Measurements from ENCODE around the gene RBBP8NL.

The RBBP8NL gene

GRCh38 chr20:62412194-62413024, 14.9 kb downstream of the RBBP8NL start:
- Mint-ChIP-seq H3K36me3 (no peaks in the 10 kb centered on the region), H3K4me3 (no peak overlapping the region), H3K4me1 (peaks cover 15% of the 10 kb centered on the region), H3K27ac (no peak overlapping the region), H3K9me3 (no peaks in the 10 kb centered on the region), H3K27me3 (peaks cover 32% of the 10 kb centered on the region)
- CTCF ChIA-PET = interaction anchor here (1.0 to 1.1 kb wide), 2 partner anchors 204 to 380 kb away, joined by 3 read pairs; no protein-coding TSS in a partner anchor
- no peak for DNase-seq

DNA sequence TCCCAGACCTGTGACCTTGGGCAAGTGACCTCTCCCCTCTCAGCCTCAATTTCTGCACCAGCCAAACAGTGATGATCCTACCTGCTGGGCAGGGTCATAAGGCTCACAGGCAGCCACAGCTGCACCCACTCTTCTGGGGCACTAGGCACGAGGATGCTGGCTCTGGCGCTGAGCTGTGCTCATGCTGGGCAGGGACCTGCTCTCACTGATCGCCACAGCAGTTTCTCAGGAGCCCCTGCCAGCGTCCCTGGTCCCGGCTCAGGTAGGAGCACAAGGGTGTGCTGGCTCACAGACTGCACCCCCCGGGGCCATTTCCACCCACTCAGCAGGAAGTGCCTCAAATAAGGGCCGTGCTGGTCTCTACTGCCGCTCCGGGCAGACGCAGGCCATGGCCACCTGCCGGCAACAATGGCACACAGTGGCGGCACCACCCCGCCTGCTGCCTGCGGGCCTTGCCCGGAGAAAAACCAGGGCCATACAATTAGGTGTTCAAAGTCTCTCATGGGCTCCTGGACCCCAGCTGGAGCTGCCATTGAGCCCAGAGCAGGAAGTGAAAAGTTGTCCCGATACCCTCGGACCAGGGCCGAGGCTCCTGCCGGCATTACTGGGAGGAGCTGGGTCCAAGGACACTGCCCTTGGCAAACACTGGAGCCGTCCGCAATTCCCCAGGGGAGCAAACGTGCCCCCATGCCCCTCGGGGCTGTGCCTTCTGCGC, 15.7 kb downstream of the RBBP8NL start:
- Mint-ChIP-seq H3K4me1 (peaks cover 15% of the 10 kb centered on the region), H3K36me3 (no peaks in the 10 kb centered on the region), H3K4me3 (no peak overlapping the region), H3K9me3 (no peaks in the 10 kb centered on the region), H3K27me3 (peaks cover 32% of the 10 kb centered on the region), H3K27ac (no peak overlapping the region)
- DNase-seq = no peak
- CTCF ChIA-PET = interaction anchor here (1.0 to 2.8 kb wide), 2 partner anchors 22 to 205 kb away, joined by 3 to 8 read pairs; no protein-coding TSS in a partner anchor

- peaks cover 20% of the 10 kb centered on the region for H3K4me1 Mint-ChIP-seq
- no peak overlapping the region for H3K4me3 Mint-ChIP-seq
- no peak for DNase-seq
- CTCF ChIA-PET = interaction anchor here (1.0 to 2.8 kb wide), 9 partner anchors 8 to 401 kb away, joined by 3 to 12 read pairs (median 5); no protein-coding TSS in a partner anchor
- H3K36me3 Mint-ChIP-seq = no peaks in the 10 kb centered on the region
- H3K27me3 Mint-ChIP-seq = peaks cover 32% of the 10 kb centered on the region
- no peak overlapping the region for H3K27ac Mint-ChIP-seq
- no peaks in the 10 kb centered on the region for H3K9me3 Mint-ChIP-seq
Observed at GRCh38 chr20:62410746-62411478, 16.4 kb downstream of the RBBP8NL start.

- H3K36me3 Mint-ChIP-seq = no peaks in the 10 kb centered on the region
- CTCF ChIA-PET = interaction anchor here (0.8 to 2.8 kb wide), 17 partner anchors 9 to 401 kb away, joined by 3 to 12 read pairs (median 4); no protein-coding TSS in a partner anchor
- peaks cover 32% of the 10 kb centered on the region for H3K27me3 Mint-ChIP-seq
- peak; percentile 62 for DNase-seq
- peak overlapping the region; percentile 67 for H3K27ac Mint-ChIP-seq
- no peak overlapping the region for H3K4me3 Mint-ChIP-seq
- no peaks in the 10 kb centered on the region for H3K9me3 Mint-ChIP-seq
- H3K4me1 Mint-ChIP-seq = peaks cover 27% of the 10 kb centered on the region
Observed at GRCh38 chr20:62409931-62410745, 17.2 kb downstream of the RBBP8NL start.

GRCh38 chr20:62409086-62409853, 18.1 kb downstream of the RBBP8NL start:
- Mint-ChIP-seq H3K27me3 (peaks cover 32% of the 10 kb centered on the region), H3K4me1 (peaks cover 31% of the 10 kb centered on the region), H3K9me3 (no peaks in the 10 kb centered on the region), H3K27ac (no peak overlapping the region), H3K36me3 (no peaks in the 10 kb centered on the region), H3K4me3 (peak overlapping the region; percentile 13)
- no peak for DNase-seq
- CTCF ChIA-PET = interaction anchor here (0.8 to 2.8 kb wide), 15 partner anchors 9 to 402 kb away, joined by 3 to 12 read pairs (median 4); no protein-coding TSS in a partner anchor

DNA sequence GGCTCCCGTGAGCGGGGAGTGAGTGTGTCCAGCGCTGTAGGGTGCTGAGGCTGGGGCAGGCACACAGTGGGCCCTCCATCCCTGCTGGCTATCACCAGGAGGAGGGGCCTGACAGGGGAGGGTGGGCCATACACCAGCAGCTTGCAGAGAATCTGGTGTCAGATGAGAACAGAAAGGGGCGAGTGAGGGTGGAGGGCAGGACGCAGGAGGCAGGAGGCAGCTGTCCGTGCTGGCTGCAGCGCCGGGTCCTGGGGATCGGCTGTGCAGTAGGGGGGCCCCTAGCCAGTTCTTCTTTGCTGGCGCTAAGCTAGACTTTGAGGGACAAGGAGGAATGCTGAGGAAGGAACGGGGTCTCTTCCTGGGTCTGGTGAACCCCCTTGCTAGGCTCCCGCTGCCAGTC, 18.7 kb downstream of the RBBP8NL start:
- H3K27me3 Mint-ChIP-seq = peaks cover 32% of the 10 kb centered on the region
- no peaks in the 10 kb centered on the region for H3K9me3 Mint-ChIP-seq
- no peak for DNase-seq
- CTCF ChIA-PET = interaction anchor here (1.6 to 1.9 kb wide), 3 partner anchors 26 to 400 kb away, joined by 5 to 12 read pairs (median 6); no protein-coding TSS in a partner anchor
- H3K36me3 Mint-ChIP-seq = no peaks in the 10 kb centered on the region
- no peak overlapping the region for H3K4me3 Mint-ChIP-seq
- H3K4me1 Mint-ChIP-seq = peaks cover 35% of the 10 kb centered on the region
- H3K27ac Mint-ChIP-seq = peak overlapping the region; percentile 55

DNA sequence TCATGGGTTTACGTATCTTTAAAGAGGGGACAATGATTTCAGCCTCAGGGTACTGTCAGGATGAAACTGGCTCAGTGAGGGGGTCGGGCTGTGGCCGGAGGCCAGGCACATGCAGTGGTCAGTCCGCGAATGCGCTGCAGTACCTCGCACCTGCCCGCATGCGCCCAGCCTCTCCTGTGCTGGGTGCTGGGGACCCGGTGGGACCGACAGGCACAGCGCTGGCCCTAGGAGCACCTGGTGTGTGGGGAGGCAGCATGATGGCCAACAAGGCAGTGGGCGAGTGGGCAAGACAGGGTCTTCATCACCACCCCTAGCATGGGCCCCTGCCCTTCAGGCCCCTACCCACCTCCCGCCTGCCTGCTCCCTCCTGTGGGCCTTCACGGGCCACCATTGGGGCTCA, 19.3 kb downstream of the RBBP8NL start:
- Mint-ChIP-seq H3K9me3 (no peaks in the 10 kb centered on the region), H3K4me1 (peaks cover 38% of the 10 kb centered on the region), H3K4me3 (peak overlapping the region; percentile 77), H3K27me3 (peaks cover 32% of the 10 kb centered on the region), H3K27ac (peak overlapping the region; percentile 73), H3K36me3 (no peaks in the 10 kb centered on the region)
- no peak for DNase-seq
- CTCF ChIA-PET = no interaction called here

DNA sequence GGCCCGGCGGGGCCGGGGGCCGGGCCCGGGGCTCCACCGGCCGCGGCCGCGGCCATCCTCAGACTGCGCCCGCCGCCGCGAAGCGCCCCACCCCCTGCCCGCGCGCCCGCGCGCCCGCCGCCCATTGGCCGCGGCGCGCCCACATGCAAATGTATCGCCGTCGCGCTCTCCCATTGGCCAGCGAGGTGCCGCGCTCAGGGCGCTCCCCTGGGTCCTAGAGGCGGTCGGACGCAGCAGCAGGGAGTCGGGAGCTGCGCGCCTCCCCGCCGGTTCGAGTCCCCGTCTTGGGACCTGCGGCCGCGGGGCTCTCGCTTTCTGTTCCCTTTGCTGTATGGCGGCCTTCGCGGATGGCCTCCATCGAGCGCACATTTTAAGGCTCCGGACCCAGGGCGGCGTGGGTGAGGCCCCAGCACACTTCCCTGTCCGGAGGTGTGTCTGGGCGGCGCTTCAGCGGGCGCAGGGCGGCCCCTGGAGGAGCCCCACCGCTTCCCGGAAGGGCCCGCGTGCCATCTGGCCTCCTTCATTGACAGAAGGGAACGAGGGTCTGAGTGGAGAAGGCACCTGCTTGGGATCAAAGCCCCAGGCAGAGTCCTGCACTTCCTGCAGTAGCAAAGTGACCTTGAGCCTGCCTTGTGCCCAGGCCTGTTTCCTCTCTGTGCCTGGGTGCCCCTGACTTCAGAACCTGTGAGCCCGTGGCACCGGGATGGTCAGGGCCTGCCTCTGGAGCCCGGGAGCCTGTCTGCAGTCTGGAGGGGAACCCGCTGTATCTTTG, 19.9 kb downstream of the RBBP8NL start, which contains the start of gene CABLES2:
CABLES2 (minus strand) TSS at position 65 of the 772 bp plus-strand sequence; CDS start at position 56, 9 bp downstream.
- H3K27me3 Mint-ChIP-seq = peaks cover 32% of the 10 kb centered on the region
- CTCF ChIA-PET = no interaction called here

DNA sequence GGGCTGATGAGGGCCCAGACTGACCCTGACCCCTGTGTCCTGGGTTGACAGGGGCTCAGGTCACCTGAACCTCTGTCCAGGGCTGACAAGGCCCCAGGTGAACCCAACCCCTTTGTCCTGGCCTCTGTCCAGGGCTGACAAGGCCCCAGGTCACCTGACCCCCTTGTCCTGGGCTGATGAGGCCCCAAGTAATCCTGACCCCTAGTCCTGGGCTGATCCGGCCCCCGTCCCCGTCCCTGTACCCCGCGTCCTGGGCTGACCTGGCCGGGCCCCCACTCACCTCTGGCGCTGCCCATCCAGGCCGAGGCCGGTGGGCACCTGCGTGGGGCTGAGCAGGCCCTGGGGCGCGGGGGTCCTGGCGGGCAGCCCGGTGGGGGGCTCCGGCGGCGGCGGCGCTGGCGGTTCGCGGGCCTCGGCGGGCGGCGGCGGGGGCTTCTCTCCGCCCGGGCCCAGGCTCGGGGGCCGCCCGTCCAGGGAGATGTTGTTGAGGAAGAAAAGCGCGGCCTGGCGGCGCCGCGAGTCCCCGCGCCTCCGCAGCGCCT, 20.6 kb downstream of the RBBP8NL start:
- Mint-ChIP-seq H3K4me1 (peaks cover 38% of the 10 kb centered on the region), H3K4me3 (peak overlapping the region; percentile 77), H3K36me3 (peaks cover 2% of the 10 kb centered on the region), H3K9me3 (no peaks in the 10 kb centered on the region), H3K27me3 (peaks cover 32% of the 10 kb centered on the region), H3K27ac (peak overlapping the region; percentile 58)
- CTCF ChIA-PET = no interaction called here
- DNase-seq = no peak

More for the DNA sequence above, 19.9 kb downstream of the RBBP8NL start, which contains the start of gene CABLES2:
- H3K27ac Mint-ChIP-seq = peak within 1 kb of the TSS; percentile 74
- peaks cover 38% of the 10 kb centered on the region for H3K4me1 Mint-ChIP-seq
- DNase-seq = peak; percentile 94
- H3K36me3 Mint-ChIP-seq = no peaks in the 10 kb centered on the region
- no peaks in the 10 kb centered on the region for H3K9me3 Mint-ChIP-seq
- H3K4me3 Mint-ChIP-seq = peak within 1 kb of the TSS; percentile 77

DNA sequence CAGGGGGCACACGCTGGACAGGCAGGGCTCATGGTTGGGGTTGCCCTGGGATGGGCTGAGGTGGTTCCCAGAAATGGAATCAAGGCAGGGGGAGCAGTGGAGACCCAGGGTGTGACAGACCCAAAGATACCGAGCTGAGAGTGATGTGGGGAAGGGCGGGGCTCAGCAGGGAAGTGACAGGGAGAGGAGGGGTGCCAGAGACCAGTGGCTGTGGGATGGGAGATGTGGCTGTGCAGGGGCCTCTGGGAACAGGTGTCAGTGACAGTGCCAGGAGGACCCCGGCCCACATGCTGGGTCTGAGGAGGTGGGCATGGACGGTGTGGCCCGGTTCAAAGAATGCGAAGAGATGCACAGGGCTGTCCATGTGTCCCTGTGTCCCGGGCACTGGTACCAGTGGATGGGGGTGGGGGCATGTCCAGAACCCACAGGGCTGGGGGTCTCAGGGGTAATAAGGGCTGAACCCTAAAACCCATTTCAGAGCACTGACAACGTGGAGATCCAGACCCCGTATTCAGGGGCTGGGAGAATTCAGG, 21.3 kb downstream of the RBBP8NL start:
- CTCF ChIA-PET = no interaction called here
- Mint-ChIP-seq H3K27ac (peak overlapping the region; percentile 67), H3K9me3 (no peaks in the 10 kb centered on the region), H3K4me3 (peak overlapping the region; percentile 77), H3K36me3 (peaks cover 4% of the 10 kb centered on the region), H3K27me3 (peaks cover 28% of the 10 kb centered on the region), H3K4me1 (peaks cover 38% of the 10 kb centered on the region)
- DNase-seq = no peak

- Mint-ChIP-seq H3K36me3 (peaks cover 7% of the 10 kb centered on the region), H3K4me1 (peaks cover 38% of the 10 kb centered on the region), H3K9me3 (no peaks in the 10 kb centered on the region), H3K4me3 (peak overlapping the region; percentile 77), H3K27ac (peak overlapping the region; percentile 67), H3K27me3 (peaks cover 21% of the 10 kb centered on the region)
- CTCF ChIA-PET = no interaction called here
- no peak for DNase-seq
Observed at GRCh38 chr20:62405108-62405980, 22.0 kb downstream of the RBBP8NL start.

Measured in activated naive CD4-positive, alpha-beta T cell treated with anti-CD3 and anti-CD28 coated beads, Interleukin-2, amount 10 ng/mL, durations not matched to agents 7 days and 5 days (primary cell).